ENCODE data around the gene CMTR1. TPM values are rescaled to one million over a fixed set of nuclear protein-coding genes. Genes with fewer than 3 reads are reported as not detected.
A peak's percentile ranks its signal among the peaks of the same experiment; 100 is the strongest.

The CMTR1 gene
- total RNA-seq, 1 experiment from 2014 or later: 24.5 TPM

GRCh38 chr6:37451441-37452193 lies 18.6 kb downstream of the CMTR1 start:
- DNase-seq (ENCODE audit: unreplicated experiment): no peak
- ChIA-PET POLR2A (interaction anchor here (0.8 to 1.2 kb wide), 2 partner anchors 18 to 21 kb away, joined by 3 to 5 read pairs; no protein-coding TSS in a partner anchor), CTCF (interaction anchor here (1.9 kb wide), 1 partner anchor 12 kb away, joined by 5 read pairs; no protein-coding TSS in a partner anchor)
- no TSS peak for BruUV-seq (replicated peaks)
- Mint-ChIP-seq H3K9me3 (ENCODE audit: unreplicated experiment) (no peaks in the 10 kb centered on the region), H3K27ac (ENCODE audit: low read depth, unreplicated experiment) (no peak overlapping the region), H3K27me3 (ENCODE audit: insufficient read depth, unreplicated experiment) (no peaks in the 10 kb centered on the region), H3K4me3 (ENCODE audit: unreplicated experiment) (no peak overlapping the region), H3K36me3 (ENCODE audit: insufficient read depth, unreplicated experiment) (peaks cover 61% of the 10 kb centered on the region), H3K4me1 (ENCODE audit: insufficient read depth, unreplicated experiment) (no peaks in the 10 kb centered on the region)
- intact Hi-C loops (cut with micrococcal nuclease): no loop called here
- no peak for TF ChIP-seq CTCF (IDR thresholded peaks at IDR 0.05; ENCODE audit: unreplicated experiment)

- no peak for TF ChIP-seq CTCF (IDR thresholded peaks at IDR 0.05; ENCODE audit: unreplicated experiment)
- BruUV-seq (replicated peaks): no TSS peak
- CTCF ChIA-PET: interaction anchor here (1.9 kb wide), 1 partner anchor 12 kb away, joined by 5 read pairs; no protein-coding TSS in a partner anchor
- POLR2A ChIA-PET: interaction anchor here (1.2 kb wide), 1 partner anchor 20 kb away, joined by 5 read pairs; no protein-coding TSS in a partner anchor
- H3K4me3 Mint-ChIP-seq (ENCODE audit: unreplicated experiment): no peak overlapping the region
- intact Hi-C loops (cut with micrococcal nuclease): no loop called here
- H3K36me3 Mint-ChIP-seq (ENCODE audit: insufficient read depth, unreplicated experiment): peaks cover 60% of the 10 kb centered on the region
- H3K9me3 Mint-ChIP-seq (ENCODE audit: unreplicated experiment): no peaks in the 10 kb centered on the region
- no peak for DNase-seq (ENCODE audit: unreplicated experiment)
- H3K27me3 Mint-ChIP-seq (ENCODE audit: insufficient read depth, unreplicated experiment): no peaks in the 10 kb centered on the region
- H3K4me1 Mint-ChIP-seq (ENCODE audit: insufficient read depth, unreplicated experiment): no peaks in the 10 kb centered on the region
- no peak overlapping the region for H3K27ac Mint-ChIP-seq (ENCODE audit: low read depth, unreplicated experiment)
Measured at GRCh38 chr6:37452522-37452921, 19.5 kb downstream of the CMTR1 start.

- CTCF ChIA-PET: interaction anchor here (0.8 to 1.8 kb wide), 2 partner anchors 13 to 129 kb away, joined by 7 read pairs; no protein-coding TSS in a partner anchor
- peaks cover 65% of the 10 kb centered on the region for H3K36me3 Mint-ChIP-seq (ENCODE audit: insufficient read depth, unreplicated experiment)
Measured at GRCh38 chr6:37454420-37455140, 21.6 kb downstream of the CMTR1 start.

More at GRCh38 chr6:37454420-37455140, 21.6 kb downstream of the CMTR1 start:
- DNase-seq (ENCODE audit: unreplicated experiment): no peak
- BruUV-seq (replicated peaks): no TSS peak
- POLR2A ChIA-PET: interaction anchor here (0.9 to 1.0 kb wide), 2 partner anchors 22 to 23 kb away, joined by 3 read pairs; partner anchors contain the start of gene CMTR1
- Mint-ChIP-seq H3K27ac (ENCODE audit: low read depth, unreplicated experiment) (peak overlapping the region; percentile 49), H3K27me3 (ENCODE audit: insufficient read depth, unreplicated experiment) (no peaks in the 10 kb centered on the region), H3K4me1 (ENCODE audit: insufficient read depth, unreplicated experiment) (no peaks in the 10 kb centered on the region), H3K4me3 (ENCODE audit: unreplicated experiment) (no peak overlapping the region), H3K9me3 (ENCODE audit: unreplicated experiment) (no peaks in the 10 kb centered on the region)
- TF ChIP-seq CTCF (IDR thresholded peaks at IDR 0.05; ENCODE audit: unreplicated experiment): no peak
- intact Hi-C loops (cut with micrococcal nuclease): no loop called here

All from MCF 10A (cell line).